Parathyroid adenoma (tissue), 2 donors: ENCODE data around the gene QRICH2.

Source experiments
- H2AFZ ChIP-seq: fragments of 300-600 bp; sonication (generic); one replicate; pipeline ENCODE4 v1.7.0; 2017; ENCODE audit warnings: antibody characterized with exemption, mild to moderate bottlenecking
- H3K27ac ChIP-seq: fragments of 300-600 bp; sonication (generic); one replicate; pipeline ENCODE4 v1.7.0; 2017
- H3K27me3 ChIP-seq: fragments of 300-600 bp; sonication (generic); one replicate; pipeline ENCODE4 v1.7.0; 2017; ENCODE audit warnings: low read length; ENCODE audit not compliant: control insufficient read depth, insufficient read depth
- H3K36me3 ChIP-seq: fragments of 300-600 bp; sonication (generic); one replicate; pipeline ENCODE4 v1.7.0; 2017; ENCODE audit warnings: low read length; ENCODE audit not compliant: control insufficient read depth, insufficient read depth
- H3K4me1 ChIP-seq: fragments of 300-600 bp; sonication (generic); one replicate; pipeline ENCODE4 v1.7.0; 2017; ENCODE audit warnings: control low read depth
- H3K4me2 ChIP-seq: fragments of 300-600 bp; sonication (generic); one replicate; pipeline ENCODE4 v1.7.0; 2017; ENCODE audit warnings: low read length
- H3K4me3 ChIP-seq: fragments of 300-600 bp; sonication (generic); one replicate; pipeline ENCODE4 v1.7.0; 2017; ENCODE audit warnings: low read depth, low read length
- H3K79me2 ChIP-seq: fragments of 300-600 bp; sonication (generic); one replicate; pipeline ENCODE4 v1.7.0; 2017; ENCODE audit warnings: control low read depth
- H3K9ac ChIP-seq: fragments of 300-600 bp; sonication (generic); one replicate; pipeline ENCODE4 v1.7.0; 2017; ENCODE audit warnings: mild to moderate bottlenecking
- H3K9me3 ChIP-seq: fragments of 300-600 bp; sonication (generic); one replicate; pipeline ENCODE4 v1.7.0; 2017; ENCODE audit warnings: low read length; ENCODE audit not compliant: control insufficient read depth
- CTCF ChIP-seq: fragments of 300-600 bp; sonication (generic); IDR thresholded peaks from one replicate; pipeline ENCODE4 v1.7.0; 2017; ENCODE audit warnings: antibody characterized with exemption, mild to moderate bottlenecking
- donor health status: primary hyperparathyroidism.

The QRICH2 gene

GRCh38 chr17:76276461-76277299, 31.4 kb downstream of the QRICH2 start:
- Histone ChIP-seq H3K27ac (no peak overlapping the region), H3K4me3 (no peak overlapping the region), H3K36me3 (no peaks in the 10 kb centered on the region), H3K4me2 (no peak overlapping the region), H3K4me1 (peaks cover 15% of the 10 kb centered on the region), H2AFZ (no peak overlapping the region), H3K9ac (no peak overlapping the region), H3K9me3 (no peaks in the 10 kb centered on the region), H3K27me3 (no peaks in the 10 kb centered on the region), H3K79me2 (no peaks in the 10 kb centered on the region)
- no peak for TF ChIP-seq CTCF

- no peak overlapping the region for H3K9ac ChIP-seq
- no peaks in the 10 kb centered on the region for H3K9me3 ChIP-seq
- H3K4me1 ChIP-seq: peaks cover 17% of the 10 kb centered on the region
- no peak overlapping the region for H3K27ac ChIP-seq
- no peaks in the 10 kb centered on the region for H3K36me3 ChIP-seq
- H3K27me3 ChIP-seq: no peaks in the 10 kb centered on the region
- no peak overlapping the region for H3K4me3 ChIP-seq
- H3K79me2 ChIP-seq: no peaks in the 10 kb centered on the region
- no peak overlapping the region for H3K4me2 ChIP-seq
- no peak for TF ChIP-seq CTCF
- H2AFZ ChIP-seq: no peak overlapping the region
Observed at GRCh38 chr17:76276069-76276431, 32.0 kb downstream of the QRICH2 start.

GRCh38 chr17:76275382-76276068, 32.6 kb downstream of the QRICH2 start:
- Histone ChIP-seq H3K4me2 (no peak overlapping the region), H3K27ac (no peak overlapping the region), H3K4me3 (no peak overlapping the region), H3K36me3 (no peaks in the 10 kb centered on the region), H3K9me3 (no peaks in the 10 kb centered on the region), H3K27me3 (no peaks in the 10 kb centered on the region), H2AFZ (no peak overlapping the region), H3K9ac (no peak overlapping the region), H3K79me2 (no peaks in the 10 kb centered on the region), H3K4me1 (peaks cover 17% of the 10 kb centered on the region)
- TF ChIP-seq CTCF: no peak

- Histone ChIP-seq H2AFZ (no peak overlapping the region), H3K4me1 (peaks cover 18% of the 10 kb centered on the region), H3K27ac (no peak overlapping the region), H3K9ac (no peak overlapping the region), H3K9me3 (no peaks in the 10 kb centered on the region), H3K4me2 (no peak overlapping the region), H3K79me2 (peaks cover 4% of the 10 kb centered on the region), H3K27me3 (no peaks in the 10 kb centered on the region), H3K4me3 (no peak overlapping the region), H3K36me3 (no peaks in the 10 kb centered on the region)
- TF ChIP-seq CTCF: no peak
Observed at GRCh38 chr17:76274112-76274956, 33.7 kb downstream of the QRICH2 start.
